Small intestine (tissue), 7 donors: ENCODE data around the gene FBXO21. TPM values are rescaled to one million over a fixed set of nuclear protein-coding genes. Genes with fewer than 3 reads are reported as not detected.
A peak's percentile ranks its signal among the peaks of the same experiment; 100 is the strongest.

Experiments used
- DNase-seq, 2 donors: peaks; one replicate each; pipeline versions ENCODE4 v3.0.0 to v3.0.0-alpha.2; 2013
- FAIRE-seq: peaks from 2 replicates; lab custom pipeline; 2012; peaks lifted over from hg19 to GRCh38; lab: Jason Lieb, UNC
- H3K27ac ChIP-seq, 3 donors: one replicate each; pipeline ENCODE4 v1.5.1; 2013; ENCODE audit warnings: low read length in 2 of 3, mild to moderate bottlenecking in 2 of 3, control low read depth in 1 of 3, inconsistent platforms in 1 of 3, low read depth in 1 of 3, moderate library complexity in 1 of 3
- H3K27me3 ChIP-seq, 3 donors: one replicate each; pipeline ENCODE4 v1.6.1; 2013; ENCODE audit warnings: low read length in 3 of 3, inconsistent platforms in 1 of 3; ENCODE audit not compliant: control insufficient read depth in 3 of 3, insufficient read depth in 3 of 3
- H3K36me3 ChIP-seq, 3 donors: one replicate each; pipeline ENCODE4 v1.6.1; 2013; ENCODE audit warnings: low read length in 3 of 3, inconsistent platforms in 1 of 3, low read depth in 1 of 3, mild to moderate bottlenecking in 1 of 3, moderate library complexity in 1 of 3; ENCODE audit not compliant: control insufficient read depth in 3 of 3, insufficient read depth in 2 of 3
- H3K4me1 ChIP-seq, 3 donors: one replicate each; pipeline ENCODE4 v1.6.1; 2013; ENCODE audit warnings: low read length in 2 of 3, inconsistent platforms in 1 of 3, low read depth in 1 of 3, mild to moderate bottlenecking in 1 of 3, moderate library complexity in 1 of 3; ENCODE audit not compliant: control insufficient read depth in 3 of 3, insufficient read depth in 2 of 3
- H3K4me3 ChIP-seq, 3 donors: one replicate each; pipeline ENCODE4 v1.5.1; 2013; ENCODE audit warnings: low read length in 3 of 3, control low read depth in 1 of 3, inconsistent platforms in 1 of 3, low read depth in 1 of 3, mild to moderate bottlenecking in 1 of 3, moderate library complexity in 1 of 3
- H3K9me3 ChIP-seq, 2 donors: one replicate each; pipeline ENCODE4 v1.6.1; 2013; ENCODE audit warnings: low read depth in 1 of 2, low read length in 1 of 2; ENCODE audit not compliant: control insufficient read depth in 2 of 2, insufficient read depth in 1 of 2
- WGBS, 3 donors: extraction: QIAGEN DNeasy Blood & Tissue Kit; methylation state at CpG; one replicate each; pipeline ENCODE4 v1.1.7; 2013; 5-methylcytosine and 5-hydroxymethylcytosine counted together
- polyA plus RNA-seq, 4 donors: library from polyadenylated mRNA; stranded (reverse) in 3 of 4; unstranded in 1 of 4; fragments of 200-250 nt in 3 of 4; fragments of 120-200 nt in 1 of 4; gene quantifications; one replicate each; pipeline versions ENCODE4 v1.2.1 to v1.2.3, GENCODE V29; 2013
- donor health status: healthy with polysubstance abuse.
- donor health status: control.
- donor health status: control.
- donor health status: Bipolar disorder and iron deficiency.
- donor health status: healthy.

The FBXO21 gene
- polyA plus RNA-seq, 4 donors = 6.8 to 32.2 (median 12.6) TPM

DNA sequence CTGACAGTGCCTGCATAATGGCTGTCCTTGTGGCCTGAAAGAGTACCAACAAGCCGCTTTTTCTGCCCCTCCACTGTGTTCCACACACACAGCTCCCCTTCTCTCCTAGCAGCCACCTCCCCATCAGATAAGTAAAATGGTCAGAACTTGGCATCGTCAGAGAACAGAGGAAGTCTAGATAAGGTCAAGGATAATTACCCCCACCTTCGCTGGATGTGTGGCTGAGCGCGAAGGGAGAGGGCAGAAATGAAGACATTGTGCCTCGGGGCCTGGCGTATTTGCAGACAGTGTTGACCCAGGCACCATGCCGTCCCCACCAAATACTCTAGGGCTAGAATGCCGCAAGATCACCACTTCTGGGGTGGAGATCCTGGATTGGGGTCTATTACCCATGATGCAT is 30.6 kb downstream of the FBXO21 start:
- 80 to 89% (median 85%) methylated on average over 9 of the region's 9 CpGs for WGBS, 3 donors
- H3K4me3 ChIP-seq = no peak overlapping the region
- peaks cover 12 to 73% (median 23%) of the 10 kb centered on the region in 3 donors for H3K36me3 ChIP-seq
- DNase-seq = no peak
- no peak overlapping the region for H3K27ac ChIP-seq
- H3K4me1 ChIP-seq = no peaks in the 10 kb centered on the region
- no peaks in the 10 kb centered on the region for H3K9me3 ChIP-seq
- no peaks in the 10 kb centered on the region for H3K27me3 ChIP-seq
- FAIRE-seq = no peak

DNA sequence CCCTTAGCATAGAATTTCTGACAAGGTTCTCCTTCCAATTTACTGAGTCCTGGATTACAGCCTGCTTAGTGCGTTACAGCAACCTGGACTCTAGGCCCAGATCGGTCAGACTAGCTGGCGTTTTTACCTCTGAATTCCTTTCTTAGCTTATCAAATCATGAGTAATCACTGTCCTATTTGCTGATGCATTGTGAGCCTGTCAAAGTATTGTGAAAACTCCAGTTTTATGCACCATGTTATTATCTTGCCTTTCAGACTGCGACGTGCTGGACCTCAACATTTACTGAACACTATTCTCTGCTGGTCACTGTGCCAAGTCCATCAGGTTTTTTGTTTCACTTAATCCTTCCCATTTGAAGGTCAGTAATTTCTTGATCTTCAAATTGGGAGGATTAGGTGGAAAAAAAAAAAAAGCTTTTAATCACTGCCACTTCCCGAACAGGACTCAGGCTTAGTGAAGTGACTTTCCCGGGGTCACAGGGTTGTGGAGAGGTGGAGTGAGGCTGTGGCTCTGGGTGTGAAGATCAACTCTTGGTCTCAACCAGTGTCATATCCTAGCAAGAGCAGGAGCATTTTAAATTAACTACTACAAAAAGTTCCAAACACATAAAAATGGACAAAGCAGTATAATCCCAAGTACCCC is 31.2 kb downstream of the FBXO21 start:
- WGBS, 3 donors = 78 to 83% (median 82%) methylated on average over 7 of the region's 7 CpGs
- Histone ChIP-seq H3K4me1 (no peaks in the 10 kb centered on the region), H3K27ac (no peak overlapping the region), H3K27me3 (no peaks in the 10 kb centered on the region), H3K36me3 (peaks cover 10 to 74% (median 21%) of the 10 kb centered on the region in 3 donors), H3K4me3 (no peak overlapping the region), H3K9me3 (no peaks in the 10 kb centered on the region)
- no peak for FAIRE-seq
- no peak for DNase-seq

DNA sequence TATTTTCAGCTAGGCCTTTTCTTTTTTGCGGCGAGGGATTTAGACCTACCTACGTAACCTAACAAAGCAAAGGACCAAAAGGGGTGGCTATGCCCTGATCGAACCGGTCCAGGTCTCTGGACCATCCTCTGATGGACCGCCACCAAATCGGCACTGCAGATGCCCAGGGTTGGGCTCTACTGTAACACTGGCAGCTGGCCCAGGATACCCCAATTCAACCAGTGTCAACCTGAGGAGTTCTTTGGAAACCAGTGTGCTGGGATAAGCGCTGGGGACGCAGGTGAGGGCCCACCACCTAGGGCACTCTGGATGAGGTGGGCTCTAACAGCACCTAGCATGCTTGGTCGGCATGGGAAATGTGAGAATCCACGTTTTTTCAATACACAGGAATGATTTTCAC is 32.2 kb downstream of the FBXO21 start:
- Histone ChIP-seq H3K27ac (no peak overlapping the region), H3K4me1 (no peaks in the 10 kb centered on the region), H3K36me3 (peaks cover 14 to 71% (median 25%) of the 10 kb centered on the region in 3 donors), H3K27me3 (no peaks in the 10 kb centered on the region), H3K9me3 (no peaks in the 10 kb centered on the region), H3K4me3 (no peak overlapping the region)
- WGBS, 3 donors = 86 to 96% (median 91%) methylated on average over 11 of the region's 11 CpGs
- no peak for DNase-seq
- no peak for FAIRE-seq

DNA sequence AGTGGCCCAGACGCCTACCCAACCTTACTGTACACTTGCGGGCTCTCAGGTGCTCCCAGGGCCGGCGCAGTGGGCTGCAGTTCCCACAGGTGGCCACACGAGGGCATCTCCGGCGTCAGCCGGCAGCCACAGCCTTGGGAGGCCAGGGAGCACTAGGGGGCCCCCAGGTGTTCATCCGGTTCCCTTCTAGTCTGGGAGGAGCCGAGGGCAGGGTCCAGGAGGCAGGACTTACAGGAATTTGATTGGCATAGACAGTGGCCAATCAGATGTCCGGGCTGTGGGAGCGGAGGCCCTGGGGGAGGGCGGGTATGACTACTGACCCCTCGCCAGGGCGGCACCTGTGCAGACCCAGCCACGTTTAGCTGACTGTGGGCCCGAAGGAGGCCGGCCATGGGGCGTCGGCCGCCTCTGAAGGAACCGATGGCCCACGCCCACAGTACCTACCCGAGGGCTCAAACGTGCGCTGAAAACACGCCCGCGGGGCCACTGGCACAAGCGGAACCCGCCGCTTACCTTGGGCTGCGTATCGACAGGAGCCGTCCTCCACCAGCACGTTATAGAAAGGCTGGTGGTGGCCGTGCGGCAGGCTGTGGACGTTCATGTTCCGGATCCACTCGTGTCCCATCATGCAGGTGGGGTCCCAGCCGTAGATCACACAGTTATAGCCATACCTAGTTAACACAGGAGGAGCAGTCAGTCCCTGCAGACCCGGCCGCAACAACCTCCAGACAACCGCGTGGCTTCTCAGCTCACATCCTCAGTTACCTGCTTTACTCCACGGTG is 34.8 kb downstream of the FBXO21 start:
- Histone ChIP-seq H3K9me3 (no peaks in the 10 kb centered on the region), H3K36me3 (peaks cover 14 to 62% (median 17%) of the 10 kb centered on the region in 3 donors), H3K4me1 (no peaks in the 10 kb centered on the region), H3K27me3 (no peaks in the 10 kb centered on the region), H3K27ac (no peak overlapping the region), H3K4me3 (no peak overlapping the region)
- FAIRE-seq (no peak), DNase-seq (peak; percentile 67 to 86)
- 75 to 88% (median 81%) methylated on average over 42 to 47 of the region's 47 CpGs for WGBS, 3 donors

DNA sequence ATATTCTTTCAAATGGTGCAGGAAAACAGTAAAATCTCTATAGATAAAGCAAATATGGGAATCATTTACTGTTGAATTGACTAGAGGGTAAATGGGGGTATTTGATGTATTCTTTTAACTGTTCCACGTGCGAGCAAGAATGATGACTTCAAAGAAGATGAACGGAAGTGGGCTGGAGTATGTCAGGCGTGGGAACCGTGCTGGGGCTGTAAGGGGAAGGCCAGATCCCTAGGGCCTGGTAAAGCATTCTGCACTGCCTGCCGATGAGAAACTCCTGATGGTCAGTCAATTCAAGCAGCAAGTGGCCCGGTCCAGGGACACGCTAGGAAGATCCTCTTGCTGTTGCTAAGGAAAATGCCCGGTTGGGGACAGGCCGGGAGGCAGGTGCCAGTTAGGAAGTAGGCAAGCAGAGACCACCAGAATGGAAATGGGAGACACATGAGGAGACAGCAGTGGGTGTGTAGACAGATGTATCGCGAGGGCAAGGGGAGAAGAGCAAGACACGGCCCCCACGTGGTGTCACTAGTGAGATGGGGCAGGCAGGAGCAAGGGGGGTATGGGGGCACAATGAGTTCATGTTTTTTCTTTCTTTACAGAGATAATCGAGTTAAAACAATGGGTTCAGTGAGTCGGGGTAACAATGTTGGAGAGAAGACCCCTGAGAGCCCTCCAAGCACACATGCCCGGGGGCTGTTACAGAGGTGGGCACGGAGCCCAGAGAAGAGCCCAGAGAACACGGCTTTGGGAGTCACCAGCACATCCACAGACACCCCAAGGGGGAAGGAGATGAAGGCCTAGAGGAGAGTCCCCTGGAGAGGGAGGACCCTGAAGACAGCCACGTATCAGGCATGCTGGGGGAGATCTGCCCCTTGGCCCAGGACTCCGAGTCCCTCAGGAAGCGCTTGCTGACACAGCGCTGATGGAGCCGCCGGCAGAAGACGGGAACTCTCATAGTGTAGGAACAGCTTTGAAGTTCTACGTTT is 37.2 kb downstream of the FBXO21 start:
- WGBS, 3 donors = 85 to 91% (median 88%) methylated on average over 26 to 27 of the region's 27 CpGs
- Histone ChIP-seq H3K27ac (no peak overlapping the region), H3K9me3 (no peaks in the 10 kb centered on the region), H3K27me3 (no peaks in the 10 kb centered on the region), H3K4me3 (no peak overlapping the region), H3K4me1 (no peaks in the 10 kb centered on the region), H3K36me3 (peaks cover 12 to 63% (median 18%) of the 10 kb centered on the region in 3 donors)
- FAIRE-seq (no peak), DNase-seq (no peak)

DNA sequence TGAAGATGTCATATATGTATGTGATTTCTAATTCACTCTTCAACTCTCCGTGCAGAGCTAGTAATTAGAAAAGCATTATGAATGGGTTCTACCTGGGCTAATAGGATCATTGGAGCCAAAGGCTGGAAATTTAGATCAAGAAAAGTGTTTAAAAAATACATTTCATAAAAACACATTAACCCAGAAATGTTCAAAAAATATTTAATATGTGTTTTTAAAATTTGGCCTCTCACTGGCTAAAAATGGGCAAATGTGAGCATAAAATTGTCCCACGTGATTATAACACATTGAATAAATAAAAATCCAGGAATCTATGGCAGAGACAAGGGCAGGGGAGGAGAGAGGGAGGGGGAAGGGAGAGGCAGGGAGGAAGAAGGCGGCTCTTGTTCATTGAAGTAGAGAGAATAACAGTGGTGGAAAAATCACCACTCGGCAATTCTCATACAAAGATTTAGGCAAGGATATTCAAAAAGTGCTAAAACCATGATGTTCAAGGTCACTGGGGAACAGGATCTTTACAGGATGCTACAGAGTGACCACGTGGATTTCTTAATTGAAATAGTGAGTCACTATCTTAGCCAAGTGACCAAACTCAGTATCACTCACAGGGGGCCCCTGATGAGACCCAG is 38.8 kb downstream of the FBXO21 start:
- H3K4me3 ChIP-seq = no peak overlapping the region
- no peak overlapping the region for H3K27ac ChIP-seq
- H3K4me1 ChIP-seq = no peaks in the 10 kb centered on the region
- no peaks in the 10 kb centered on the region for H3K9me3 ChIP-seq
- H3K36me3 ChIP-seq = peaks cover 11 to 60% (median 18%) of the 10 kb centered on the region in 3 donors
- H3K27me3 ChIP-seq = no peaks in the 10 kb centered on the region
- FAIRE-seq = no peak
- WGBS, 3 donors = 67 to 75% (median 71%) methylated on average over 5 of the region's 5 CpGs
- no peak for DNase-seq

GRCh38 chr12:117149431-117149830 is 40.8 kb downstream of the FBXO21 start:
- FAIRE-seq = no peak
- no peak for DNase-seq
- Histone ChIP-seq H3K27ac (no peak overlapping the region), H3K36me3 (peaks cover 12 to 62% (median 13%) of the 10 kb centered on the region in 3 donors), H3K4me3 (no peak overlapping the region), H3K27me3 (no peaks in the 10 kb centered on the region), H3K4me1 (no peaks in the 10 kb centered on the region), H3K9me3 (no peaks in the 10 kb centered on the region)
- WGBS, 3 donors = 84 to 93% (median 92%) methylated on average over 7 of the region's 7 CpGs
